OCI-LY7 (cell line): ENCODE data around the gene SNX20. TPM values are rescaled to one million over a fixed set of nuclear protein-coding genes. Genes with fewer than 3 reads are reported as not detected.

Experiments used
- BruUV-seq: library from RNA; stranded (reverse); fragments of 400-500 nt; replicated peaks from 2 replicates; lab custom pipeline; 2021; lab: Mats Ljungman, UMichigan
- CTCF ChIA-PET: fragments of 300-600 bp; sonication (Branson Sonifier 250); formaldehyde crosslinking; loops from one replicate; lab custom pipeline; 2022; ENCODE audit warnings: antibody characterized with exemption; ENCODE audit not compliant: unreplicated experiment; lab: Charles Lee
- POLR2A ChIA-PET: fragments of 300-600 bp; sonication (Branson Sonifier 250); formaldehyde crosslinking; loops from one replicate; lab custom pipeline; 2022; ENCODE audit warnings: antibody characterized with exemption; lab: Charles Lee
- DNase-seq: peaks from one replicate; pipeline ENCODE4 v3.0.0-alpha.2; 2015; ENCODE audit warnings: low spot score
- H2AFZ ChIP-seq: fragments of 200-600 bp; sonication (generic), shearing (Covaris generic); 2 replicates; pipeline ENCODE4 v1.6.1; 2014; ENCODE audit warnings: mild to moderate bottlenecking, antibody characterized with exemption, low read length, moderate library complexity
- H3K27ac ChIP-seq: fragments of 200-600 bp; sonication (generic); 2 replicates; pipeline ENCODE4 v1.5.1; 2014; ENCODE audit warnings: mixed run types, low read depth, mild to moderate bottlenecking, moderate library complexity, low read length, inconsistent platforms; ENCODE audit not compliant: poor library complexity, severe bottlenecking
- H3K36me3 ChIP-seq: fragments of 200-600 bp; sonication (generic); 2 replicates; pipeline ENCODE4 v1.6.1; 2014; ENCODE audit warnings: mild to moderate bottlenecking, antibody characterized with exemption, low read length, moderate library complexity, mixed read lengths; ENCODE audit not compliant: insufficient read depth
- H3K4me1 ChIP-seq: fragments of 200-600 bp; sonication (generic); 2 replicates; pipeline ENCODE4 v1.5.1; 2014; ENCODE audit warnings: mild to moderate bottlenecking, low read length; ENCODE audit not compliant: insufficient read depth, poor library complexity, severe bottlenecking
- H3K4me2 ChIP-seq: fragments of 200-600 bp; sonication (generic); 2 replicates; pipeline ENCODE4 v1.6.1; 2014; ENCODE audit warnings: mild to moderate bottlenecking, low read length
- H3K4me3 ChIP-seq: fragments of 200-600 bp; sonication (generic); 2 replicates; pipeline ENCODE4 v1.5.1; 2014; ENCODE audit warnings: mild to moderate bottlenecking, low read depth, low read length; ENCODE audit not compliant: poor library complexity, severe bottlenecking
- H3K79me2 ChIP-seq: fragments of 200-600 bp; sonication (generic); 2 replicates; pipeline ENCODE4 v1.6.1; 2016; ENCODE audit warnings: low read depth, mild to moderate bottlenecking, low read length, moderate library complexity, mixed read lengths; ENCODE audit not compliant: insufficient read depth
- H3K9me2 ChIP-seq: fragments of 200-600 bp; sonication (generic); 2 replicates; pipeline ENCODE4 v1.6.1; 2016; ENCODE audit warnings: mild to moderate bottlenecking, low read length, mixed read lengths; ENCODE audit not compliant: insufficient read depth
- H3K9me3 ChIP-seq: fragments of 200-600 bp; sonication (generic); 2 replicates; pipeline ENCODE4 v1.6.1; 2014; ENCODE audit warnings: mild to moderate bottlenecking, mixed run types, low read length, mixed read lengths
- H4K20me1 ChIP-seq: fragments of 200-600 bp; sonication (generic); 2 replicates; pipeline ENCODE4 v1.6.1; 2014; ENCODE audit warnings: mild to moderate bottlenecking, antibody characterized with exemption, low read length, moderate library complexity, mixed read lengths; ENCODE audit not compliant: insufficient read depth
- EZH2phosphoT487 ChIP-seq: fragments of 200-600 bp; sonication (generic); IDR thresholded peaks from 2 replicates; pipeline ENCODE4 v1.6.1; 2018; ENCODE audit warnings: low read depth, borderline replicate concordance, mild to moderate bottlenecking, mixed run types, antibody characterized with exemption, low read length, moderate library complexity, mixed read lengths
- intact Hi-C: fragments of 100-400 bp; cut with micrococcal nuclease; formaldehyde crosslinking; loops from one replicate; pipeline ENCODE4 v1.10.0; 2022; ENCODE audit not compliant: unreplicated experiment
- total RNA-seq, 2 experiments: library from RNA; depleted of rRNA in 1 of 2; stranded (reverse); fragments of >200 nt in 1 of 2; shearing (Covaris generic) in 1 of 2; gene quantifications; 2 replicates each; pipeline ENCODE4 v1.2.3, GENCODE V29; 2014 to 2022
- TF ChIP-seq, protein P1 (sequence below): fragments of 200-600 bp; sonication (generic); conservative IDR thresholded peaks from 2 replicates; pipeline ENCODE4 v1.5.1; 2014; ENCODE audit warnings: mild to moderate bottlenecking, antibody characterized with exemption, low read length, moderate library complexity, mixed read lengths

The SNX20 gene
- total RNA-seq, 2 experiments from 2014 or later: 1.3 to 5.8 TPM

DNA sequence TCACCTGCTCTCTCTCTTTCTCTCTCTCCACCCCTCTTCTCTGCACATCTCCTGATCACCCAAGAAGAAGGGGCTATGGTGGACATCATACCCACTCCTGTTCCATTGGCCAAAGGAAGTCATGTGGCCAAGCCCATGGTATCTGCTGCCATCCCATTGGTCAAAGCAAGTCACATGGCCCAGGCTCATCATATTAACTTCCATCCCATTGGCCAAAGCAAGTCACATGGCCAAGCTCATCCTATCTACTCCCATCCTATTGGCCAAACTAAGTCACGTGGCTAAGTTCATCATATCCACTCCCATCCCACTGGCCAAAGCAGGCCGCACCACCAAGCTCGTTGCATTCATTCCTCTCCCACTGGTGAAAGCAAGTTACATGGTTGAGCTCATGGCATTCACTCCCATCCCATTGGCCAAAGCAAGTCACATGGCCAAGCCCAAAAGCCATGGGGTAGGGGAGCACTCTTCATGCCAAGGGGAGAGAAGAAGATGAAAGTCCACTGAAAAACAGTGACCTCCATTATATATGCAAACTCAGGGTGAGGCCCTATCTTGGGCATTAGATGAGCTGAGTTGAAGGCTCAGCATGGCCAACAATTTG, 29.2 kb downstream of the SNX20 start:
- Histone ChIP-seq H3K4me3 (no peak overlapping the region), H3K9me2 (no peaks in the 10 kb centered on the region), H4K20me1 (no peaks in the 10 kb centered on the region), H3K9me3 (no peaks in the 10 kb centered on the region), H2AFZ (no peak overlapping the region), H3K4me2 (no peak overlapping the region), H3K27ac (no peak overlapping the region), H3K36me3 (no peaks in the 10 kb centered on the region), H3K4me1 (no peaks in the 10 kb centered on the region), H3K79me2 (no peaks in the 10 kb centered on the region)
- no TSS peak for BruUV-seq
- TF ChIP-seq EZH2phosphoT487: no peak
- TF ChIP-seq, protein P1, sequence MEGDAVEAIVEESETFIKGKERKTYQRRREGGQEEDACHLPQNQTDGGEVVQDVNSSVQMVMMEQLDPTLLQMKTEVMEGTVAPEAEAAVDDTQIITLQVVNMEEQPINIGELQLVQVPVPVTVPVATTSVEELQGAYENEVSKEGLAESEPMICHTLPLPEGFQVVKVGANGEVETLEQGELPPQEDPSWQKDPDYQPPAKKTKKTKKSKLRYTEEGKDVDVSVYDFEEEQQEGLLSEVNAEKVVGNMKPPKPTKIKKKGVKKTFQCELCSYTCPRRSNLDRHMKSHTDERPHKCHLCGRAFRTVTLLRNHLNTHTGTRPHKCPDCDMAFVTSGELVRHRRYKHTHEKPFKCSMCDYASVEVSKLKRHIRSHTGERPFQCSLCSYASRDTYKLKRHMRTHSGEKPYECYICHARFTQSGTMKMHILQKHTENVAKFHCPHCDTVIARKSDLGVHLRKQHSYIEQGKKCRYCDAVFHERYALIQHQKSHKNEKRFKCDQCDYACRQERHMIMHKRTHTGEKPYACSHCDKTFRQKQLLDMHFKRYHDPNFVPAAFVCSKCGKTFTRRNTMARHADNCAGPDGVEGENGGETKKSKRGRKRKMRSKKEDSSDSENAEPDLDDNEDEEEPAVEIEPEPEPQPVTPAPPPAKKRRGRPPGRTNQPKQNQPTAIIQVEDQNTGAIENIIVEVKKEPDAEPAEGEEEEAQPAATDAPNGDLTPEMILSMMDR: no peak
- intact Hi-C loops: no loop called here
- ChIA-PET POLR2A (no interaction called here), CTCF (no interaction called here)
- no peak for DNase-seq

DNA sequence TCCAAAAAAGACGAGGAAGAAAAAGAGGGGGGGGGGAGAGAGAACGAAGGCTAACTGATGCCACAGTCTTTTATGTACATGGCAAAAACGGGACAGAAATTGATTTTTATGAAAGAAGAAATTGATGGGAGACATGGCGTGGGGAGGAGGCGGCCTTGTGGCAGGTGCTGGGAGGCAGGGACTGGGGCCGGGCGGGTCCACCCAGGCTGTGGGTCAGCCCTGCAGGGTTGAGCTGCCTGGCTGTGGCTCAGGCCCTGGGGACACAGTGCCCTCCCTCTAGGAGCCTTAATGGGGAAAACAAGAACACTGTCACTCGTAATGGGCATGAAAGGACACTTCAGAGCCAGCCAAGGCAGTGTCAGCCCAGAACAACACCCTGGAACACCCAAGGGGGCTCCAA, 34.8 kb downstream of the SNX20 start:
- ChIA-PET POLR2A (interaction anchor here (0.6 kb wide), 1 partner anchor 9 kb away, joined by 4 read pairs; no protein-coding TSS in a partner anchor), CTCF (no interaction called here)
- Histone ChIP-seq H3K36me3 (no peaks in the 10 kb centered on the region), H2AFZ (no peak overlapping the region), H3K4me1 (no peaks in the 10 kb centered on the region), H3K9me3 (no peaks in the 10 kb centered on the region), H3K79me2 (no peaks in the 10 kb centered on the region), H3K4me2 (no peak overlapping the region), H3K9me2 (no peaks in the 10 kb centered on the region), H3K27ac (no peak overlapping the region), H3K4me3 (no peak overlapping the region), H4K20me1 (no peaks in the 10 kb centered on the region)
- intact Hi-C loops: no loop called here
- TF ChIP-seq, protein P1: no peak
- no peak for TF ChIP-seq EZH2phosphoT487
- no peak for DNase-seq
- no TSS peak for BruUV-seq

DNA sequence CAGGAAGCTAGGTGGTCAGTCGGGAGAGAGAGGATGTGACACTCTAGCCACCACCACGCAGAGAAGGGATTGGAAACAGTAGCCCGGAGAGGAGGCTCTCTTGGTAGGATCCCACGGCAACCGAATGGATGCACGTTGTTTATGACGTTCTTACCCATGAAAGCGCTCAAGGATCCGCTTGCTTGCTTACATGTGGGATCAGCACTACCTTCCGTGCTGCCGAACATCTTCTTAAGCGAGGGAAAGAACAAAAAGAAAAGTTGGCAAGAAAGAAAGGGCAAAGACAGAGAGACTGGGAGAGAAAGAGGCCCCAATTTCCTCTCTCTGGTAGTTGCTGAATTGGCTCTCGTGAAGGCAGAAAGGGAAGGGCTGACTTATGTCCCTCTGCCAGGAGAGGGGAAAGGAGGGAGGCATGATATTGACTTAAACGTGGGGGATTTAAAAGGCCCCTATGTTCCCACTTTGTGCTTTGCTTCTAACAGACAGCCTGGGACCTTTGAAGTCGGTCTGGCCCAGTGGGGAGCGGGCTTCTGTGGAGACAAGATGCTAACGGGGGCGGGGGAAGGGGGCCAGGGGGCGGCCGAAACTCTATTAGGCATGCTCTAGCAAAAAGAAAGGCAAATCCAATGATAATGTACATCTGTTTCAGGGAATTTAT, 35.4 kb downstream of the SNX20 start:
- POLR2A ChIA-PET: interaction anchor here (0.6 kb wide), 1 partner anchor 9 kb away, joined by 4 read pairs; no protein-coding TSS in a partner anchor
- TF ChIP-seq EZH2phosphoT487: no peak
- Histone ChIP-seq H3K9me3 (no peaks in the 10 kb centered on the region), H3K36me3 (no peaks in the 10 kb centered on the region), H3K4me3 (no peak overlapping the region), H3K27ac (no peak overlapping the region), H3K4me2 (no peak overlapping the region), H3K79me2 (no peaks in the 10 kb centered on the region), H3K4me1 (no peaks in the 10 kb centered on the region), H3K9me2 (no peaks in the 10 kb centered on the region), H4K20me1 (no peaks in the 10 kb centered on the region), H2AFZ (no peak overlapping the region)
- BruUV-seq: no TSS peak
- no peak for DNase-seq
- intact Hi-C loops: no loop called here
- CTCF ChIA-PET: no interaction called here
